Measurements from ENCODE around the gene PTPRM.

- TF ChIP-seq CTCF (IDR thresholded peaks at IDR 0.05; ENCODE audit: low read depth, low read length, poor library complexity, severe bottlenecking) = no peak
- TF ChIP-seq EZH2phosphoT487 (IDR thresholded peaks at IDR 0.05; ENCODE audit: borderline replicate concordance, low read length) = no peak
Observed at GRCh38 chr18:7562491-7562890, 4.6 kb upstream of the PTPRM start.
